Activated CD8-positive, alpha-beta memory T cell treated with anti-CD3 and anti-CD28 coated beads, Interleukin-2, amount 50 U/mL, for 4 hours (primary cell): ENCODE results near the gene C3orf18.

Experiments
- DNase-seq: peaks from one replicate; pipeline ENCODE4 v3.0.0-alpha.2; 2020

The C3orf18 gene

DNA sequence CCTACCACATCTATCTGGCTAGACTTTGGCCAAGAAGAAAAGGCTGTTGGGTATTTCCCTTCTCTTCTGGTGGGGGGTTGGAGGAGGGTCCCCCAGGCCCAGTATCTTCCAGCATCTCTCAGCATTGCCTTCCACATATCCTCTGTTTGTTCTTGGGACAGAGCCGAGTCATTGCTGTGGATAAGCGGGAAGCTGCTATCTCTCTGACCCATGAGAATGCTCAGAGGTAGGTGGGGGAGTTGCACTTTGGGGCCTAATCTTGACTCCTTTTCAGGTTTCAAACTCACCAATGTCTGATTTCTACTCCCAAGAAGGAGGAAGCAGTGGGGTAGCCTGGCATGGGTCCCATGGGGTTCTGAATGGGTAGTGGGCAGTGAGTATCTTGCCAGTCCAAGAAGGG lies 9.8 kb upstream of the C3orf18 start:
- no peak for DNase-seq

DNA sequence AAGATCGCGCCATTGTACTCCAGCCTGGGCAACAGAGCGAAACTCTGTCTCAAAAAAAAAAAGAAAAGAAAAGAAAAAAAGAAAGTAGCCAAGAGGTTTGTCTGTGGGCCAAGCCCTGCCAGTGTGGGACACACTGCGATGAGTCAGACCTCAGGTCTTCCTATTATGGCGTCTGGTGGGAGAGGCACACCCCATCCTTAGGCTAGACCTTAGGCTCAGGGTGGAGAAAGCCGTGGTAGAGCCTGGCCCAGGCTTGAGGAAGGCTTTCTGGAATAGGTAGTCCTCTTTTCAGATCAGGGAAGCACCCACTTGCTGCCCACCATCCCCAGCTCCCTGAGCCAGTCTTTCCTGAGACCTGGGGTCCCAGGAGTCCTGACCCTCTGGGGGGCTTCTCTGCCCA lies 7.8 kb upstream of the C3orf18 start:
- no peak for DNase-seq

- no peak for DNase-seq
Observed at GRCh38 chr3:50574444-50574831, 6.9 kb upstream of the C3orf18 start.

GRCh38 chr3:50573566-50574443 lies 6.3 kb upstream of the C3orf18 start:
- peak; percentile 44 for DNase-seq

GRCh38 chr3:50572801-50573371 lies 5.3 kb upstream of the C3orf18 start:
- DNase-seq, result peak; percentile 30

DNA sequence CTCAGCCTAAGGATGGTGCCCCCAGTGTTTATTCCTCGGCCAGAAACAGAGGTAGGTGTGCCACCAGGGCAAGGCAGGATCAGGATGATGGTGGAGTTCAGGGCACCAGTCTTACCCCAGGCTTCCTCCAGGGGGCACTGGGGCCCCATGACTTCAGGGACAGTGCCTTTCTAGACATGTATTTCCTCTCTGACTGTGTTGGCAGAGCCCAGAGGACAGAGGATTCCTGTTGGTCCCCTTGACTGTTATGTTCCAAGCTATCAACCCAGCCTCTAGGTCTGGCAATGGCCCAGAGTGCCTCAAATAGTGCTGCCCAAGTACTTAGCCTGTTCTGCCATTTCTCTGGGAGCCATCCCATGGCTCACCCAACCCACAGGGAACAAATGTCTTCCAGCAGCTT lies 4.6 kb upstream of the C3orf18 start:
- DNase-seq, result peak; percentile 81

DNA sequence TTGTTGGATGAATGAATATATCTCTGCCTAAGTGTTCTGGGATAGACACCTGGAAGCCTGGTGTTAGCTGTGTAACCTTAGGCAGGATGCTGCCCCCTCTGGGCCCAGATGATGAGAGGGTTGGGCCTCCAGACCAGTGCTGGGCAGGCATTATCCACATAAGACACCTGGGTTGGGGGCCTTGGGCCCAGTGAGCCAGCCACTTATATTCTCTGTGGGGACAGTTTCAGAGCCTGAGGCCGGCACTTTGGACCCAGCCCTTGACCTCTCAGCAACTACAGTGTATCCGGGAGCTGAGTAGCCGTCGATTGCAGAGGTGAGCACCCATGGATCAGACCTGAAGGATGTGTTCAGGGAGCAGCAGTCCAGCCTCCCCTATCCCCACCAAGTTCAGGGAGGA lies 3.9 kb upstream of the C3orf18 start:
- no peak for DNase-seq

DNA sequence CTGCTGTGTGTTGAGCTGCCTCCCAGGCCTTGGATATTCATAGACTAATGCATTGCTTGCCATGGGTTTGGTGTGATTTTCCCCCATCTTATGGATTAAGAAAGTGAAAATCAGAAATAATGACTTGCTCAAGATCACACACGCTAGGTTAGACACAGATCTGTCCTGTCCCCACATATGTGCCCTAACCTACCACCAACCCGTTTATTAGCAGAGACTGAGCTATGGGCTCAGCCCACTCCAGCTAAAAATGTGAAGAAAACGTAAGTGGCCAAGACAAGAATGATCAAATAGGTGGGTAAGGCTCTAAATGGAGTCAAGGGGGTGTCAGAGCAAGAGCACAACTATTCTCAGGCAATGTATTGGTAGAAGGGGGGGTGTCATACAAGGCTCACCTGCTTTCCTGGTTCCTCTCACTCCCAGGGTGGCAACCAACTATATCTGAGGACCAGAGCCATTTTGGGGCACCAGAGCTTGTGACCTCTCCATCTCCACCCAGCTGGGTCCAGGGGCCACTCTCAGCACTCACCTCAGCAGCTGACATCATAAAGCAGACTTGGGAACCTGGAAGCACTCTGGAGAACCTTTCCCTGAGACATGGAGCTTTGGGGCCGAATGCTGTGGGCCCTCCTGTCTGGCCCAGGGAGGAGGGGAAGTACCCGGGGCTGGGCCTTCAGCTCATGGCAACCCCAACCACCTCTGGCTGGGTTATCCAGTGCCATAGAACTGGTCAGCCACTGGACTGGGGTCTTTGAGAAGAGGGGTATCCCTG lies 3.1 kb upstream of the C3orf18 start:
- no peak for DNase-seq

- DNase-seq, result peak; percentile 91
Observed at GRCh38 chr3:50568947-50569749, 1.6 kb upstream of the C3orf18 start, which contains the start of gene HEMK1. Gene HEMK1, plus strand, starts transcription at chr3:50569522. Its CDS starts 1,583 bp downstream, at chr3:50571105.

- no peak for DNase-seq
Observed at GRCh38 chr3:50567011-50567385, 549 bp downstream of the C3orf18 start.

- no peak for DNase-seq
Observed at GRCh38 chr3:50564321-50564720, 3.2 kb downstream of the C3orf18 start.

GRCh38 chr3:50563867-50564266 lies 3.7 kb downstream of the C3orf18 start:
- no peak for DNase-seq

GRCh38 chr3:50562861-50563260 lies 4.7 kb downstream of the C3orf18 start:
- DNase-seq, result no peak

DNA sequence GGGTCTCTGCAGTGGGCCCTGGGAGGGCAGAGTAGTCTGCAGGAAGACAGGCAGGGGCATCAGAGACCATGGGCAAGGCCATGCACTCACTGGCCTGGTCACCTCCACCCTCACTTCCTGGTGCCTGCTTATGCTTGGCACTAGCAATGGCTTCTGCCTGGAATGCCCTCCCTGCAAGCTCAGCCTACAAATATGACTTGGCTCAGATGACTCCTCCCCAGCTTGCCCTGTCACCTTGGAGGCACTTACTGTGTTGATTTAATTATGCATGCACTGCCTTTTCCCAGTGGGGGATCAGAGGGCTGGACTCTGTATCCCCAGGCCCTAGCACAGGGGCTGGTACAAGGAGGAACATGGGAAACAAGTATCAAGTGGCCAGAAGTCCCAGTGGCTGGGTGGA lies 7.8 kb downstream of the C3orf18 start:
- DNase-seq, result no peak

DNA sequence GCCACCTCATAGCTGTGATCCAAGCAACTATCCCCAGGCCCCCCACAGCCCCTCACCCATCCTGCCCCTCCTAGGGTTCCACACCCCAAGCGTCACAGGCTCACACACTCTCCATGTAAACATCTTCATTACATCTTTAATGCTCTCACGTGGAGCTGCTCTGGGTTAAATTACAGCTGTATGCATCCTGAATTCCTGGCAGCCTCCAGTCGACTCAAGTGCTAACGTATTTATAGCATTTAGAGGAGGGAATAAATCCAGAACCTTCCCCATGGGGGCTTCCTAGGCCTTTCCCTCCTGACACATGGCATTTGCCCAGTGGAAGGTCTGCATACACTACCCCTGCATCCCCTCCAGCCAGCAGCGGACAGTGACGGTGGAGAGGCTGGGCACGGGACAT lies 9.6 kb downstream of the C3orf18 start:
- DNase-seq, result no peak

GRCh38 chr3:50557106-50557505 lies 10.4 kb downstream of the C3orf18 start:
- DNase-seq, result no peak

GRCh38 chr3:50554553-50554952 lies 13.0 kb downstream of the C3orf18 start:
- DNase-seq, result no peak

DNA sequence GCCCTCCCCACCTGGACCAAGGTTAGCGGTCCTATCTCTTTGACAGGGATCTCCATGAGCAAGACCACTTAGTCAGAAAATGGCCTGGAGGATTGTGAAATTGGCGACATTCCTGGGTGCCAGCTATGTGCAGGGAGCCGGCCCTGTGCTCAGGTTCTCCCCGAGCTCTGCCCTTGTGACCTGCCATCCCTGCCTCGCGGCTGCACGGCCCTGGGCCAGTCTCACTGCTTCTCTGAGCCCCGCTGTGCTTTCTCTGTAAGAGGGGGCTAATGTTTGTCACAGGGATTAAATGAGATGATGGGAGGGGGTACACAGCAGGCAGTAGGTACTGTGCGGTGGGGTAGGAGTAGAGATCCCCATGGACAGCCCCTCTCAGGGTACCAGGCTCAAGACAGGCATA lies 14.9 kb downstream of the C3orf18 start:
- DNase-seq, result no peak

DNA sequence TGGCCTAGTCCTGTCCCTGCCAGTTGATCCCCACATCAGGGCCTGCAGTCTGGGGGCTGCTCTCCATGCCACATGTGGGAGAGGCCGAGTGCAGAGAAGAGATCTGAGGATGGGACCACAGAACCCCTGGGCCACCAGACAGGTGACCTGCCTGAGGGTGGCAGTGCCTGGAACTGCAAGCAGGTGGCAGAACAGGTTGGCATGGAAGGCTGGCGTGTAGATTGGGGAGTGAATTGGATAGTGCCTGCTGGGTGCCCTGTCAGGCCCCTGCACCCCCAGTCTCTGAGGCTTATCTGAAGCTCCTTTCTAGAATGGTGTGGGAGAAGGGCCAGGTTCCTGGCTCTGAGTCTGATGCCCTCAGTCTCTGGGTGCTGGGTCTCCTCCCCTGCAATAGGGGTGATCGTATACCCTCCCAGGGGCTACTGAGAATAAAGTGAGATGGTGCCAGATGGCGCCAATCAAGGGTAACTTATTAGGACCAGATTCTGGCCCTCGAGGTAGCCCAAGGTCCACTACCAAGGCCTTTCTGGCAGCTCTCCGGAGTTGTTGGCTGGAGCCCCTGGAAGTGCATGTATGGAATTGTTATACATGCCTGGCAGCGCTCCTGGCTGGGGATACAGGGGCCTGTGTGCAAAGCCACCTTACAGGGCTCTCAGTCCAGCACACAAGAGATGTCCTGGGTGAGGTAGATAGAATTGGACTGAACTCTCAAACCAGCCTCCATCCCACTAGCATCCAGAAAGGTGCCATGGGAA lies 15.7 kb downstream of the C3orf18 start:
- no peak for DNase-seq

GRCh38 chr3:50551054-50551659 lies 16.4 kb downstream of the C3orf18 start:
- no peak for DNase-seq

- peak; percentile 70 for DNase-seq
Observed at GRCh38 chr3:50550079-50550736, 17.3 kb downstream of the C3orf18 start.
